K562 (cell line): ENCODE results near the gene SETD5. TPM values are rescaled to one million over a fixed set of nuclear protein-coding genes. Genes with fewer than 3 reads are reported as not detected.
A peak's percentile ranks its signal among the peaks of the same experiment; 100 is the strongest.

Experiments
- CREB3L1 ChIP-seq: fragments of 450-650 bp; IDR thresholded peaks from 2 replicates; pipeline ENCODE4 v1.6.1; 2014; ENCODE audit warnings: low read depth, mild to moderate bottlenecking, moderate library complexity, borderline replicate concordance
- DPF2 ChIP-seq: fragments of 450-650 bp; IDR thresholded peaks from 2 replicates; pipeline ENCODE4 v1.6.1; 2016
- ETV1 ChIP-seq: fragments of 450-650 bp; conservative IDR thresholded peaks from 2 replicates; pipeline ENCODE4 v1.6.1; 2016; ENCODE audit warnings: missing genetic modification characterization, control low read depth, low read depth, missing compliant biosample characterization
- KAT7 ChIP-seq: sonication (generic); formaldehyde crosslinking; IDR thresholded peaks from 2 replicates; pipeline ENCODE4 v1.8.0; 2022; ENCODE audit warnings: missing genetic modification reagents, mild to moderate bottlenecking, borderline replicate concordance
- MGA ChIP-seq: fragments of 450-650 bp; IDR thresholded peaks from 2 replicates; pipeline ENCODE4 v1.6.1; 2016; ENCODE audit warnings: mild to moderate bottlenecking, moderate library complexity
- POLR2AphosphoS5 ChIP-seq: IDR thresholded peaks from 2 replicates; pipeline ENCODE4 v1.6.1; 2011; ENCODE audit warnings: mild to moderate bottlenecking, low read depth, low read length, moderate library complexity; ENCODE audit not compliant: control insufficient read depth, insufficient read depth
- SMAD1 ChIP-seq: fragments of 150-350 bp; IDR thresholded peaks from 2 replicates; pipeline ENCODE4 v1.6.1; 2014; ENCODE audit warnings: low read length, low read depth; ENCODE audit not compliant: partially characterized antibody
- TEAD4 ChIP-seq, 2 experiments: sonication (generic) in 1 of 2; formaldehyde crosslinking in 1 of 2; IDR thresholded peaks; 2 replicates each; pipeline versions ENCODE4 v1.6.1 to v1.8.0; 2012 to 2022; ENCODE audit warnings: borderline replicate concordance in 1 of 2, inconsistent platforms in 1 of 2, low read length in 1 of 2, mild to moderate bottlenecking in 1 of 2, missing genetic modification reagents in 1 of 2
- USF2 ChIP-seq: sonication (generic); formaldehyde crosslinking; IDR thresholded peaks from 2 replicates; pipeline ENCODE4 v1.5.0; 2020; ENCODE audit warnings: missing genetic modification reagents
- ZFX ChIP-seq: sonication (generic); formaldehyde crosslinking; IDR thresholded peaks from 2 replicates; pipeline ENCODE4 v1.8.0; 2022; ENCODE audit warnings: mild to moderate bottlenecking, missing genetic modification reagents, moderate library complexity
- ZNF184 ChIP-seq: sonication (generic); formaldehyde crosslinking; IDR thresholded peaks from 2 replicates; pipeline ENCODE4 v1.5.0; 2020; ENCODE audit warnings: missing genetic modification reagents
- ZNF740 ChIP-seq, 3 experiments: fragments of 200-800 bp in 1 of 3; sonication (Bioruptor generic) in 1 of 3; sonication (generic) in 1 of 3; formaldehyde crosslinking in 1 of 3; IDR thresholded peaks; 2 replicates each; pipeline versions ENCODE4 v1.6.1 to v1.8.0; 2016 to 2022; ENCODE audit warnings: mild to moderate bottlenecking in 2 of 3, missing compliant biosample characterization in 2 of 3, missing genetic modification characterization in 2 of 3, missing genetic modification reagents in 1 of 3
- polyA plus RNA-seq, 8 experiments: library from polyadenylated mRNA; depleted of rRNA in 4 of 8; stranded (reverse) in 5 of 8; unstranded in 3 of 8; fragments of >200 nt; fragmentation: Nextera tagmentation in 2 of 8; fragmentation: Illumina TruSeq in 1 of 8; extraction: Ambion mirVana in 2 of 8; extraction: Trizol in 1 of 8; gene quantifications; 2 replicates each; pipeline versions ENCODE4 v1.2.1 to v1.2.3, GENCODE V29; 2011 to 2014; ENCODE audit warnings: inconsistent platforms in 1 of 8, missing spikeins in 1 of 8
- total RNA-seq, 7 experiments: library from RNA; depleted of rRNA in 6 of 7; stranded (reverse); fragments of >200 nt in 6 of 7; fragmentation: Illumina TruSeq in 2 of 7; extraction: Trizol in 2 of 7; gene quantifications; 2 replicates each; pipeline versions ENCODE4 v1.2.1 to v1.2.3, GENCODE V29; 2011 to 2021; ENCODE audit warnings: low replicate concordance in 1 of 7

SETD5 gene
- total and polyA plus RNA-seq, 9 of the 15 experiments (the other 6 are each of a cell fraction or from before 2014, with no cell fraction given), result 20.8 to 135 (median 87.2) TPM

GRCh38 chr3:9404680-9405079, 7.3 kb downstream of the SETD5 start (continued):
- TF ChIP-seq MGA (no peak), ETV1 (tag) (peak; percentile 30; the same call in 1 of the 2 replicates), ZFX (CRISPR knock-in tag) (no peak), KAT7 (CRISPR knock-in tag) (0 out of 2 replicates have a peak, but pooled peaks have one; percentile 51), DPF2 (peak; percentile 51), CREB3L1 (no peak), SMAD1 (no peak), ZNF184 (CRISPR knock-in tag) (no peak), ZNF740 (CRISPR knock-in tag; IDR thresholded peaks at IDR 0.05) (no peak), ZNF740 (tag; IDR thresholded peaks at IDR 0.05) (no peak), TEAD4 (IDR thresholded peaks at IDR 0.05; ENCODE audit: low read length) (peak; percentile 38; the same call in 1 of the 2 replicates), TEAD4 (CRISPR knock-in tag; IDR thresholded peaks at IDR 0.05; ENCODE audit: borderline replicate concordance) (no peak), USF2 (CRISPR knock-in tag) (no peak), POLR2AphosphoS5 (0 out of 2 replicates have a peak, but pooled peaks have one; percentile 31)
